B cell (primary cell): ENCODE measurements around the gene XXYLT1. TPM values are rescaled to one million over a fixed set of nuclear protein-coding genes. Genes with fewer than 3 reads are reported as not detected.

Experiments
- ATAC-seq: fragments of 200-7000 bp; cut with Tn5 transposase; one replicate; pipeline ENCODE4 v1.10.0; 2021; ENCODE audit warnings: low read depth, mild to moderate bottlenecking, moderate number of reproducible peaks, moderate library complexity
- CTCF ChIA-PET: fragments of 350-600 bp; sonication (Branson Sonifier 250); formaldehyde crosslinking; loops from one replicate; lab custom pipeline; 2021; ENCODE audit warnings: antibody characterized with exemption, inconsistent platforms; lab: Charles Lee
- POLR2A ChIA-PET: fragments of 350-600 bp; sonication (Branson Sonifier 250); formaldehyde crosslinking; loops from one replicate; lab custom pipeline; 2021; ENCODE audit warnings: antibody characterized with exemption; lab: Charles Lee
- DNase-seq: peaks from one replicate; pipeline ENCODE4 v3.0.0; 2013
- H2AFZ ChIP-seq: 2 replicates; pipeline ENCODE4 v1.6.1; 2012; ENCODE audit warnings: mild to moderate bottlenecking, low read depth, low read length; ENCODE audit not compliant: insufficient read depth, poor library complexity, severe bottlenecking
- H3K27ac ChIP-seq, 2 donors: 1 replicate in 1 of 2; 2 replicates in 1 of 2; pipeline ENCODE4 v1.5.1; 2012 to 2013; ENCODE audit warnings: low read length in 2 of 2, mild to moderate bottlenecking in 2 of 2, moderate library complexity in 1 of 2
- H3K27me3 ChIP-seq, 4 experiments: fragments of 200-600 bp in 1 of 4; sonication (generic) in 1 of 4; replicated peaks in 1 of 4; 1 replicate in 2 of 4; 2 replicates in 2 of 4; pipeline versions ENCODE4 v1.6.1 to v1.7.0; 2013 to 2016; ENCODE audit warnings: low read length in 3 of 4, mild to moderate bottlenecking in 2 of 4, mixed read lengths in 1 of 4, moderate library complexity in 1 of 4; ENCODE audit not compliant: insufficient read depth in 4 of 4, control insufficient read depth in 3 of 4; ENCODE audit errors: control extremely low read depth in 1 of 4
- H3K36me3 ChIP-seq, 2 experiments: replicated peaks in 1 of 2; 1 replicate in 1 of 2; 2 replicates in 1 of 2; pipeline versions ENCODE4 v1.6.1 to v1.7.1; 2013; ENCODE audit warnings: low read length in 1 of 2; ENCODE audit not compliant: insufficient read depth in 2 of 2, control insufficient read depth in 1 of 2; ENCODE audit errors: control extremely low read depth in 1 of 2, extremely low read depth in 1 of 2
- H3K4me1 ChIP-seq, 2 donors: fragments of 200-600 bp in 1 of 2; sonication (generic) in 1 of 2; 1 replicate in 1 of 2; 2 replicates in 1 of 2; pipeline versions ENCODE4 v1.5.1 to v1.6.1; 2013 to 2017; ENCODE audit warnings: low read length in 2 of 2; ENCODE audit not compliant: control insufficient read depth in 2 of 2, insufficient read depth in 2 of 2
- H3K4me2 ChIP-seq: replicated peaks from 2 replicates; pipeline ENCODE3; 2012; ENCODE audit warnings: mild to moderate bottlenecking, low read depth, low read length; ENCODE audit not compliant: poor library complexity, severe bottlenecking
- H3K4me3 ChIP-seq, 5 experiments: fragments of 200-600 bp in 1 of 5; sonication (generic) in 1 of 5; 1 replicate in 3 of 5; 2 replicates in 2 of 5; pipeline versions ENCODE4 v1.5.1 to v1.7.0; 2011 to 2016; ENCODE audit warnings: low read length in 4 of 5, mild to moderate bottlenecking in 4 of 5, low read depth in 2 of 5, control low read depth in 1 of 5, moderate library complexity in 1 of 5; ENCODE audit not compliant: insufficient read depth in 1 of 5; ENCODE audit errors: control extremely low read depth in 1 of 5, extremely low read depth in 1 of 5
- H3K79me2 ChIP-seq: fragments of 200-600 bp; sonication (generic); one replicate; pipeline ENCODE4 v1.6.0; 2016; ENCODE audit warnings: low read length; ENCODE audit not compliant: control insufficient read depth, insufficient read depth
- H3K9ac ChIP-seq: fragments of 200-600 bp; sonication (generic); 2 replicates; pipeline ENCODE4 v1.6.1; 2017; ENCODE audit warnings: mild to moderate bottlenecking, low read length, moderate library complexity
- H3K9me3 ChIP-seq, 3 donors: one replicate each; pipeline versions ENCODE4 v1.6.1 to v1.7.1; 2013; ENCODE audit warnings: low read length in 2 of 3; ENCODE audit not compliant: control insufficient read depth in 2 of 3, insufficient read depth in 1 of 3; ENCODE audit errors: control extremely low read depth in 1 of 3
- H4K20me1 ChIP-seq: 2 replicates; pipeline ENCODE4 v1.6.0; 2012; ENCODE audit warnings: mild to moderate bottlenecking, low read length; ENCODE audit not compliant: insufficient read depth, control insufficient read depth, poor library complexity, severe bottlenecking
- H3K27ac Mint-ChIP-seq: one replicate; pipeline ENCODE4 v1.8.0; 2021; ENCODE audit warnings: mixed read lengths
- H3K27me3 Mint-ChIP-seq: one replicate; pipeline ENCODE4 v1.8.0; 2021; ENCODE audit warnings: mixed read lengths
- H3K4me1 Mint-ChIP-seq: one replicate; pipeline ENCODE4 v1.8.0; 2021; ENCODE audit warnings: mixed read lengths
- H3K4me3 Mint-ChIP-seq: one replicate; pipeline ENCODE4 v1.8.0; 2021; ENCODE audit warnings: mixed read lengths
- H3K9me3 Mint-ChIP-seq: one replicate; pipeline ENCODE4 v1.8.0; 2022; ENCODE audit warnings: mixed read lengths; ENCODE audit not compliant: insufficient read depth
- CTCF ChIP-seq: fragments of 200-600 bp; IDR thresholded peaks from one replicate; pipeline ENCODE4 v1.8.0; 2022; ENCODE audit warnings: antibody characterized with exemption, mild to moderate bottlenecking
- EZH2 ChIP-seq: IDR thresholded peaks from 2 replicates; pipeline ENCODE4 v1.6.1; 2012; ENCODE audit warnings: borderline replicate concordance, low read depth, mild to moderate bottlenecking, moderate library complexity, low read length; ENCODE audit not compliant: insufficient read depth, poor library complexity, severe bottlenecking
- WGBS: methylation state at CpG from one replicate; pipeline ENCODE4 v1.1.5; 2013; ENCODE audit warnings: missing lambda C conversion rate; ENCODE audit not compliant: insufficient coverage; 5-methylcytosine and 5-hydroxymethylcytosine counted together
- intact Hi-C: fragments of 100-400 bp; cut with micrococcal nuclease; formaldehyde crosslinking; loops from one replicate; pipeline ENCODE4 v1.10.0; 2022
- polyA plus RNA-seq: library from polyadenylated mRNA; depleted of rRNA; stranded (reverse); fragments of >200 nt; gene quantifications from 2 replicates; pipeline ENCODE4 v1.2.3, GENCODE V29; 2012
- total RNA-seq, 2 donors: library from RNA; stranded (reverse); fragments of 120-200 nt in 1 of 2; gene quantifications; 1 replicate in 1 of 2; 2 replicates in 1 of 2; pipeline versions ENCODE4 v1.2.3 to v1.2.4, GENCODE V29; 2013 to 2022

Gene XXYLT1
- total and polyA plus RNA-seq, 2 donors (not counting 1 experiment from before 2014, with no cell fraction given), result 2.6 to 11.2 TPM

DNA sequence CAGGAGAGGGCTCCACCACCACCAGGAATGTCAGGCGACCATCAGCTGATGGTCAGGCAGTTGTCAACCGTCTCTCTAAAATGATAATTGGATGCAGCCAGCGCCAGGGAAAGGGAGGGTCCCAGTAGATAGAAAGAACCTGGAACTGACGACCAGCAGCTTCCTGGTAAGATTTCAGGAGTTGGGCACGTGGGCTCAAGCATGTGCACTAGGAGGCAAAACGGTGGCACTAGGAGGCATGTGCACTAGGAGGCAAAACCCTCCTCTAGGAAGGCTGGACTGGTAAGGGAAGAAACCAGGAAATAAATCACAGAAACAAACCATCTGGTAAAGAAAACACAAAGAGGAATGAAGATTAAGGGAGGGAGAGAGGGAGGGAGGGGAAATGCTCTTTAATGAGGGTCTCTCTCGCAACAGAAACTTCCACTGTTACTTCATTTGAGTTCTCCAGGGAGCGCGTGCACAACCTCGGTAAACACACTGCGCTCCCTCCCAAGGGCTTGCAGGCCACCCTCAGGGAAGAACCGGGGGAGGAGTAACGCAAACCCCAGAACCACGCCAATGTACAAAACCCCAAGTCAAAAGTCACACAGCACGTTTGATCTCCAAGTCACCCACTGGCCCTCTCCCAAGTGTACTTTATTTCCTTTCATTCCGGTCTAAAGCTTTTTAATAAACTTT lies 116.7 kb downstream of the XXYLT1 start:
- DNase-seq (no peak), ATAC-seq (no peak)
- 36% methylated on average over 11 of the region's 16 CpGs for WGBS
- Mint-ChIP-seq H3K4me1 (peaks cover 91% of the 10 kb centered on the region), H3K27ac (peak overlapping the region; percentile 94), H3K4me3 (peak overlapping the region; percentile 78), H3K9me3 (no peaks in the 10 kb centered on the region), H3K27me3 (no peaks in the 10 kb centered on the region)
- no peaks in the 10 kb centered on the region for H4K20me1 ChIP-seq
- no peak overlapping the region for H3K9ac ChIP-seq
- no peaks in the 10 kb centered on the region for H3K9me3 ChIP-seq
- peak overlapping the region; percentile 31 to 55 for H3K27ac ChIP-seq
- CTCF ChIA-PET, result interaction anchor here (0.6 to 2.0 kb wide), 6 partner anchors 9 to 472 kb away, joined by 3 to 8 read pairs (median 4); no protein-coding TSS in a partner anchor
- TF ChIP-seq CTCF (no peak), EZH2 (no peak)
- no peaks in the 10 kb centered on the region for H3K36me3 ChIP-seq
- H2AFZ ChIP-seq, result peak overlapping the region; percentile 72
- intact Hi-C loops, result loop anchor here (5.0 kb wide), 1 partner anchor 33 kb away; no protein-coding TSS in a partner anchor
- H3K79me2 ChIP-seq, result no peaks in the 10 kb centered on the region
- peaks cover 67 to 83% of the 10 kb centered on the region in 2 donors for H3K4me1 ChIP-seq
- no peaks in the 10 kb centered on the region for H3K27me3 ChIP-seq
- peak overlapping the region; percentile 44 for H3K4me2 ChIP-seq
- no peak overlapping the region for H3K4me3 ChIP-seq
- POLR2A ChIA-PET, result interaction anchor here (0.6 to 1.0 kb wide), 4 partner anchors 23 to 117 kb away, joined by 3 to 7 read pairs (median 5); partner anchors contain the start of gene XXYLT1

GRCh38 chr3:195153653-195154052 lies 117.3 kb downstream of the XXYLT1 start:
- DNase-seq (no peak), ATAC-seq (no peak)
- Histone ChIP-seq H2AFZ (no peak overlapping the region), H3K4me2 (no peak overlapping the region), H3K4me3 (no peak overlapping the region), H3K27me3 (no peaks in the 10 kb centered on the region), H3K36me3 (no peaks in the 10 kb centered on the region), H4K20me1 (no peaks in the 10 kb centered on the region), H3K79me2 (no peaks in the 10 kb centered on the region), H3K4me1 (peaks cover 73 to 82% of the 10 kb centered on the region in 2 donors), H3K27ac (no peak overlapping the region), H3K9ac (no peak overlapping the region), H3K9me3 (no peaks in the 10 kb centered on the region)
- TF ChIP-seq CTCF (no peak), EZH2 (no peak)
- Mint-ChIP-seq H3K4me3 (peak overlapping the region; percentile 78), H3K9me3 (no peaks in the 10 kb centered on the region), H3K27ac (peak overlapping the region; percentile 94), H3K4me1 (peaks cover 91% of the 10 kb centered on the region), H3K27me3 (no peaks in the 10 kb centered on the region)
- WGBS, result 91% methylated on average over 8 of the region's 8 CpGs
- CTCF ChIA-PET, result interaction anchor here (1.3 kb wide), 1 partner anchor 35 kb away, joined by 3 read pairs; no protein-coding TSS in a partner anchor
- POLR2A ChIA-PET, result interaction anchor here (0.7 to 1.0 kb wide), 2 partner anchors 47 to 102 kb away, joined by 3 to 7 read pairs; no protein-coding TSS in a partner anchor
- intact Hi-C loops, result loop anchor here (5.0 kb wide), 1 partner anchor 34 kb away; no protein-coding TSS in a partner anchor
